ENCODE measurements around the gene LOXHD1.

- no peak for TF ChIP-seq CTCF (conservative IDR thresholded peaks at IDR 0.05; ENCODE audit: low read depth, low read length)
- TF ChIP-seq EZH2 (IDR thresholded peaks at IDR 0.05; ENCODE audit: borderline replicate concordance, low read depth, low read length, poor library complexity, severe bottlenecking), result no peak
These were observed 37.0 kb upstream of the LOXHD1 start for GRCh38 chr18:46693996-46694395.
